Muscle layer of duodenum (tissue), 2 donors: ENCODE measurements around the gene CNRIP1.

Source experiments
- H3K27ac ChIP-seq: one replicate; pipeline ENCODE4 v1.7.0; 2013; ENCODE audit warnings: mild to moderate bottlenecking, low read length
- H3K27me3 ChIP-seq: one replicate; pipeline ENCODE4 v1.7.0; 2013; ENCODE audit warnings: low read depth, mild to moderate bottlenecking, control low read depth, low read length
- H3K36me3 ChIP-seq, 2 donors: one replicate each; pipeline ENCODE4 v1.7.0; 2013; ENCODE audit warnings: low read length in 2 of 2, control low read depth in 1 of 2, mild to moderate bottlenecking in 1 of 2; ENCODE audit not compliant: insufficient read depth in 2 of 2, control insufficient read depth in 1 of 2
- H3K4me1 ChIP-seq, 2 donors: one replicate each; pipeline ENCODE4 v1.7.0; 2013; ENCODE audit warnings: low read length in 2 of 2, mild to moderate bottlenecking in 2 of 2, control low read depth in 1 of 2, moderate library complexity in 1 of 2; ENCODE audit not compliant: insufficient read depth in 2 of 2, control insufficient read depth in 1 of 2
- H3K4me3 ChIP-seq, 2 donors: one replicate each; pipeline ENCODE4 v1.7.0; 2013; ENCODE audit warnings: low read length in 2 of 2, low read depth in 1 of 2, mild to moderate bottlenecking in 1 of 2
- H3K9me3 ChIP-seq, 2 donors: one replicate each; pipeline ENCODE4 v1.7.0; 2013; ENCODE audit warnings: low read length in 2 of 2, control low read depth in 1 of 2, mild to moderate bottlenecking in 1 of 2; ENCODE audit not compliant: control insufficient read depth in 1 of 2
- donor health status: healthy.

The CNRIP1 gene, protein sequence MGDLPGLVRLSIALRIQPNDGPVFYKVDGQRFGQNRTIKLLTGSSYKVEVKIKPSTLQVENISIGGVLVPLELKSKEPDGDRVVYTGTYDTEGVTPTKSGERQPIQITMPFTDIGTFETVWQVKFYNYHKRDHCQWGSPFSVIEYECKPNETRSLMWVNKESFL

DNA sequence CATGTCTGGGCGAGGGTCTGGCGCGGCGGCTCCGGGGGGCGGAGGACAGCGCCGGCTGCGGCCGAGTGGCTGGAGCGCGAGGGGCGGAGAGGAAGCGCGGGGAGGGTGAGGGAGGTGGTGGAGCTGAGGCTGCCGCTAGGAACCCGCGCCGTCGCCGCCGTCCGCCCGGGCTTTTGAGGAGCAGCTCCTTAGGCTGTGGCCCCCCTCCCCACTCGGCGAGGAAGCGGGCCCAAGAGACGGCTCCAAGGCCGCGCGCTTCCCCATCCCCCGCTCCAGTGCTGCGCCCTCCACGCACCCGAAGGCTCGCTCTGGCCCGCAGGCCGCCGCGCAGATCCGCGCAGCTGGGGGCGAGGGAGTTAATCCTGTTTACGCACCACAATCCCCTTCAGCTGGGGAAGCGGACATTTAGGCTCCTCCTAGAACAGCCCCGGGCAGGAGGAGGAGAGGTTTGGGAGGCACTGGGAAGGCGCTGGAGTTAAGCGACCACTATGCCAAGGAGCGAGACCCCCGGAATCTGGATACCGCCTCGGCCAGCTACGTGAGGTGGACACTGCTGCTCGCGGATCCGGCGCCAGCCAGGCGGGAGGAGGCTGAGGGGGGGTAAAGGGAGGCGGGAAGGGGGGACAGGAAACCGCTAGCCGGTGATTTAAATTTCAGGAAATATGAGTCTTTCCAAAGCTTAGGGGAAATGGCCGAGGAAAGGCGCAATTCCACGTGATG lies at the start of gene CNRIP1:
TSS of gene CNRIP1 (minus strand) at position 552 of the 720 bp plus-strand sequence. CDS start at position 3, 549 bp downstream.
- Histone ChIP-seq H3K4me3 (peak within 1 kb of the TSS; percentile 68 to 86), H3K27me3 (no peaks in the 10 kb centered on the region), H3K36me3 (peaks cover 0 to 9% of the 10 kb centered on the region in 2 donors), H3K4me1 (peaks cover 0 to 5% of the 10 kb centered on the region in 2 donors), H3K27ac (peak within 1 kb of the TSS; percentile 83), H3K9me3 (no peaks in the 10 kb centered on the region)

- Histone ChIP-seq H3K36me3 (no peaks in the 10 kb centered on the region), H3K4me1 (peaks cover 0 to 5% of the 10 kb centered on the region in 2 donors), H3K27me3 (no peaks in the 10 kb centered on the region), H3K9me3 (no peaks in the 10 kb centered on the region), H3K4me3 (no peak overlapping the region), H3K27ac (no peak overlapping the region)
Measured at GRCh38 chr2:68369337-68369734, 49.6 kb upstream of the CNRIP1 start.

- Histone ChIP-seq H3K9me3 (no peaks in the 10 kb centered on the region), H3K4me1 (peaks cover 0 to 6% of the 10 kb centered on the region in 2 donors), H3K36me3 (no peaks in the 10 kb centered on the region), H3K27me3 (no peaks in the 10 kb centered on the region), H3K27ac (peak overlapping the region; percentile 58), H3K4me3 (no peak overlapping the region)
Measured at GRCh38 chr2:68368654-68369336, 49.0 kb upstream of the CNRIP1 start.

DNA sequence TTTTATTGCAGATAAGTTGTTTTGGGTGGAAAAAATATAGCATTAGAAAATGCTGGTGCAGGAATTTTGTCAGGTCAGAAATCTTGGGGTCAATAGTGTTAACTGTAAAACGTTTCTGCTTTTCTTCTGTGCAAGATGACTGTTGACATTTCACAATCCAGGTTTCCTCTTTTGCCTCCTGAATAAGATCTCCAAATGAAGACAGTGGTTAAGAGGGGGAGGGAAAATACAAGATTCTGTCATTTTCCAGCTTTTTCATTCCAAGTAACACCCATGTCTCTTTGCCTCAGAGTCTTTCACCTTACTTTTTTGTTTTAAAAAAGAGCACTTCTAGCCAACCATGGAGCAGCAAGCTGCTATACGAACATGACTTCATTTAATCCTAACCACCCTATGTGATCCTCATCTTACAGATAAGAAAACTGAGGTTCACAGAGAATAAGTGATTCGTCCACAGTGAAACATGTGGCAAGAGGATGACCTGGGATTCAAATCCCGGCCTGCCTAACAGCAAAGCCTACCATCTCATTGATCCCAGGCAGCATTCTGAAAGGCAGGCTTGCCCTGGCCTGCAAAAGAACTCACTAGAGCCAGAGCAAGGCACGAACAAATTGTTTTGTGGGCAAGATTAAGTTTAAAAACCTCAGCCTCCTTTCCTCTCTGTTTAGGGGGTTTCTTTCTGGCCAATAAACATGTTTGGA lies 48.4 kb upstream of the CNRIP1 start:
- no peaks in the 10 kb centered on the region for H3K36me3 ChIP-seq
- no peak overlapping the region for H3K4me3 ChIP-seq
- peak overlapping the region; percentile 58 for H3K27ac ChIP-seq
- no peaks in the 10 kb centered on the region for H3K9me3 ChIP-seq
- H3K4me1 ChIP-seq, result peaks cover 0 to 11% of the 10 kb centered on the region in 2 donors
- no peaks in the 10 kb centered on the region for H3K27me3 ChIP-seq

DNA sequence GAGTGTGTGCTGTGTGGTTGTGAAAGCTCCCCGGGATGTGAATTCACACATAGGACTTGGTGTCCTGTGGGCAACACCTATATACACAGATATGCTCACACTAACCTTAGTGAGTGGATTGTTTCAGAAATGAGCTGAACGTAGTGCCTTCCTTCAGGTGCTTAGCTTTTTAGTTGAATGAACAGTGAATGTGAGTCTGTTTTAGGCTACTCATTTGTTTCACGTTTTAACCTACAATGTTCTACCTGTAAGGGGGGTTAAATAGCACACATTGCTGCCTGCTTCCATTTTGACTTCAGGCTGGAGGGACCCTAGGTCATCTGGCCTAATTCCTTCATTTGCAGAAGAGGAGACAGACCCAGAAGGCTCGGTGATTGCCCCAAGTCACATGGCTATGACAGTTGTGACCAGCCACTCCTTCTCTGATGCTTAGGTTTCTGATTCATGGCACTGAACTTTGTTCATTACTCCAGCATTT lies 46.4 kb upstream of the CNRIP1 start:
- Histone ChIP-seq H3K9me3 (no peaks in the 10 kb centered on the region), H3K36me3 (no peaks in the 10 kb centered on the region), H3K4me1 (peaks cover 3 to 11% of the 10 kb centered on the region in 2 donors), H3K27ac (peak overlapping the region; percentile 74), H3K4me3 (peak overlapping the region; percentile 50 to 54), H3K27me3 (no peaks in the 10 kb centered on the region)

GRCh38 chr2:68365087-68365486 lies 45.3 kb upstream of the CNRIP1 start, which contains the start of gene PLEK:
Gene PLEK, plus strand, starts transcription at chr2:68365282. Its CDS starts 70 bp downstream, at chr2:68365352.
- Histone ChIP-seq H3K9me3 (no peaks in the 10 kb centered on the region), H3K4me3 (peak within 1 kb of the TSS; percentile 50 to 54), H3K4me1 (peaks cover 3 to 11% of the 10 kb centered on the region in 2 donors), H3K36me3 (no peaks in the 10 kb centered on the region), H3K27ac (peak within 1 kb of the TSS; percentile 74), H3K27me3 (no peaks in the 10 kb centered on the region)

DNA sequence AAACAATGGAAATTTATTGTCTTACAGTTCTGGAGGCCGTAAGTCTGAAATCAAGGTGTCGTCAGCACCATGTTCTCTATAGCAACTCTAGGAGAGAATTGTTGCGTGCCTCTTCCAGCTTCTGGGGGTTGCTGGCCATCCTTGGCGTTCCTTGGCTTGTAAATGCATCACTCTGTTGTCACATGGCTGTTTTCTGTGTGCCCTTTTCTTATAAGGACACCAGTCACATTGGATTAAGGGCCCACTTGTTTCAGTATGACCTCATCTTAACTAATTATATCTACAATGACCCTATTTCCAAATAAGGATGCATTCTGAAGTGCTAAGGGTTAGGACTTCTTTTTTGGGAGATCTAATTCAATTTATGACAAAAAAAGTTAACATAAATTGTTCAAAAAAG lies 44.0 kb upstream of the CNRIP1 start:
- H3K27ac ChIP-seq, result no peak overlapping the region
- H3K9me3 ChIP-seq, result no peaks in the 10 kb centered on the region
- H3K4me3 ChIP-seq, result no peak overlapping the region
- no peaks in the 10 kb centered on the region for H3K27me3 ChIP-seq
- peaks cover 3 to 11% of the 10 kb centered on the region in 2 donors for H3K4me1 ChIP-seq
- no peaks in the 10 kb centered on the region for H3K36me3 ChIP-seq

DNA sequence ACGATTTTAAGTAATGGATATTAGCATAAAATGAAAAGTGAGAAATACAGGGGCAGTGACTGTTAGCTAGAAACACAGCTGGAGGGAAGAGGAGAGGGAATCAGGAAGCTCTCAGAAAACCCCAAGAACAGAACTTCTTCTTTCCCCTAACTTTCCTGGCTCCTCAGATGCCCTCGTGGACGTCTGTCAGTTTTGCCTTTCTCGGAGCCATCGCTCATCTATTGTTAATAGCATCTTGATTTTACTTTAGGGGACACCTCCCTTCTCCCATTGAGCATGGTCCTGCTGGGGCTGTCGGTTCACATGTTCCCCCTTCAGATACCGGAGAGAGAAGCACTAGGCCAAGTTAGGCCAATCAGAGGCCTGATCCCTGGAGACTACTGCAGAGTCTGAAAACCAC lies 43.0 kb upstream of the CNRIP1 start:
- no peak overlapping the region for H3K4me3 ChIP-seq
- H3K27ac ChIP-seq, result peak overlapping the region; percentile 14
- no peaks in the 10 kb centered on the region for H3K36me3 ChIP-seq
- H3K4me1 ChIP-seq, result peaks cover 3 to 11% of the 10 kb centered on the region in 2 donors
- H3K9me3 ChIP-seq, result no peaks in the 10 kb centered on the region
- H3K27me3 ChIP-seq, result no peaks in the 10 kb centered on the region

GRCh38 chr2:68362069-68362468 lies 42.3 kb upstream of the CNRIP1 start:
- H3K4me3 ChIP-seq, result peak overlapping the region in 1 of 2 donors; percentile 8
- H3K9me3 ChIP-seq, result no peaks in the 10 kb centered on the region
- H3K36me3 ChIP-seq, result no peaks in the 10 kb centered on the region
- peaks cover 3 to 6% of the 10 kb centered on the region in 2 donors for H3K4me1 ChIP-seq
- H3K27me3 ChIP-seq, result no peaks in the 10 kb centered on the region
- peak overlapping the region; percentile 14 for H3K27ac ChIP-seq

GRCh38 chr2:68359889-68360288 lies 40.1 kb upstream of the CNRIP1 start:
- Histone ChIP-seq H3K4me1 (peaks cover 3 to 6% of the 10 kb centered on the region in 2 donors), H3K36me3 (no peaks in the 10 kb centered on the region), H3K27me3 (no peaks in the 10 kb centered on the region), H3K27ac (no peak overlapping the region), H3K4me3 (no peak overlapping the region), H3K9me3 (no peaks in the 10 kb centered on the region)
